Panc1 (cell line): Measurements from ENCODE around the gene WNT2.

Experiments
- POLR2AphosphoS5 ChIP-seq: IDR thresholded peaks from 2 replicates; pipeline ENCODE4 v1.6.1; 2012; ENCODE audit warnings: mild to moderate bottlenecking, low read depth, low read length, moderate library complexity
- SIN3A ChIP-seq: IDR thresholded peaks from 2 replicates; pipeline ENCODE4 v1.6.1; 2012; ENCODE audit warnings: low read depth, mild to moderate bottlenecking, low read length, moderate library complexity, borderline replicate concordance; ENCODE audit not compliant: insufficient read depth
- TCF7L2 ChIP-seq: IDR thresholded peaks from 2 replicates; pipeline ENCODE4 v1.6.1; 2011; ENCODE audit warnings: mild to moderate bottlenecking, low read depth, low read length, inconsistent platforms
- TF ChIP-seq, protein P1 (sequence below): fragments of 450-650 bp; IDR thresholded peaks from 2 replicates; pipeline ENCODE4 v1.5.1; 2017; ENCODE audit warnings: mild to moderate bottlenecking
- TF ChIP-seq, protein P2 (sequence below), 2 experiments: IDR thresholded peaks; 2 replicates each; pipeline ENCODE4 v1.6.1; 2011 to 2012; ENCODE audit warnings: low read depth in 2 of 2, control low read depth in 1 of 2, low read length in 1 of 2, mild to moderate bottlenecking in 1 of 2, moderate library complexity in 1 of 2; ENCODE audit not compliant: insufficient read depth in 1 of 2

DNA sequence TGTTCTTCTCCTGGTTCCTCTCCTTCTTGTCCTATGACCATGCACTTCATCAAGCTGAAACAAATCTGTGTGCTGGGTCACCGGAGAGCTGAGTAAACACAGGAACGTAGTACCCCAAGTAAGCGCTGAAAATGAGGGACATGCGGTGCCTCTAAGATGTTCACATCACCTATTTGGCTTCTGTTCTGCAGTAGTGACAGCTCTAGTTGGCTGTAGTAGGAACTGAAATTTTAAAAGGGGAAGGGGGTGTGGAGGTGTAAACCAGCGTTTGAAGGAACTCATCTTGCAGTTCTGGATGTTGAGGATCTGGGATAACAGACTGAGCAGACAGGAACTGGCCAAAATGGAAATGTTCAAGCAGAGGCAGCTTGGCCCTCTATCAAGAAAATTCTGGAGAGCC, 85.2 kb downstream of the WNT2 start:
- no peak for TF ChIP-seq TCF7L2
- TF ChIP-seq, protein P1, sequence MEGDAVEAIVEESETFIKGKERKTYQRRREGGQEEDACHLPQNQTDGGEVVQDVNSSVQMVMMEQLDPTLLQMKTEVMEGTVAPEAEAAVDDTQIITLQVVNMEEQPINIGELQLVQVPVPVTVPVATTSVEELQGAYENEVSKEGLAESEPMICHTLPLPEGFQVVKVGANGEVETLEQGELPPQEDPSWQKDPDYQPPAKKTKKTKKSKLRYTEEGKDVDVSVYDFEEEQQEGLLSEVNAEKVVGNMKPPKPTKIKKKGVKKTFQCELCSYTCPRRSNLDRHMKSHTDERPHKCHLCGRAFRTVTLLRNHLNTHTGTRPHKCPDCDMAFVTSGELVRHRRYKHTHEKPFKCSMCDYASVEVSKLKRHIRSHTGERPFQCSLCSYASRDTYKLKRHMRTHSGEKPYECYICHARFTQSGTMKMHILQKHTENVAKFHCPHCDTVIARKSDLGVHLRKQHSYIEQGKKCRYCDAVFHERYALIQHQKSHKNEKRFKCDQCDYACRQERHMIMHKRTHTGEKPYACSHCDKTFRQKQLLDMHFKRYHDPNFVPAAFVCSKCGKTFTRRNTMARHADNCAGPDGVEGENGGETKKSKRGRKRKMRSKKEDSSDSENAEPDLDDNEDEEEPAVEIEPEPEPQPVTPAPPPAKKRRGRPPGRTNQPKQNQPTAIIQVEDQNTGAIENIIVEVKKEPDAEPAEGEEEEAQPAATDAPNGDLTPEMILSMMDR = no peak
- TF ChIP-seq, protein P2, sequence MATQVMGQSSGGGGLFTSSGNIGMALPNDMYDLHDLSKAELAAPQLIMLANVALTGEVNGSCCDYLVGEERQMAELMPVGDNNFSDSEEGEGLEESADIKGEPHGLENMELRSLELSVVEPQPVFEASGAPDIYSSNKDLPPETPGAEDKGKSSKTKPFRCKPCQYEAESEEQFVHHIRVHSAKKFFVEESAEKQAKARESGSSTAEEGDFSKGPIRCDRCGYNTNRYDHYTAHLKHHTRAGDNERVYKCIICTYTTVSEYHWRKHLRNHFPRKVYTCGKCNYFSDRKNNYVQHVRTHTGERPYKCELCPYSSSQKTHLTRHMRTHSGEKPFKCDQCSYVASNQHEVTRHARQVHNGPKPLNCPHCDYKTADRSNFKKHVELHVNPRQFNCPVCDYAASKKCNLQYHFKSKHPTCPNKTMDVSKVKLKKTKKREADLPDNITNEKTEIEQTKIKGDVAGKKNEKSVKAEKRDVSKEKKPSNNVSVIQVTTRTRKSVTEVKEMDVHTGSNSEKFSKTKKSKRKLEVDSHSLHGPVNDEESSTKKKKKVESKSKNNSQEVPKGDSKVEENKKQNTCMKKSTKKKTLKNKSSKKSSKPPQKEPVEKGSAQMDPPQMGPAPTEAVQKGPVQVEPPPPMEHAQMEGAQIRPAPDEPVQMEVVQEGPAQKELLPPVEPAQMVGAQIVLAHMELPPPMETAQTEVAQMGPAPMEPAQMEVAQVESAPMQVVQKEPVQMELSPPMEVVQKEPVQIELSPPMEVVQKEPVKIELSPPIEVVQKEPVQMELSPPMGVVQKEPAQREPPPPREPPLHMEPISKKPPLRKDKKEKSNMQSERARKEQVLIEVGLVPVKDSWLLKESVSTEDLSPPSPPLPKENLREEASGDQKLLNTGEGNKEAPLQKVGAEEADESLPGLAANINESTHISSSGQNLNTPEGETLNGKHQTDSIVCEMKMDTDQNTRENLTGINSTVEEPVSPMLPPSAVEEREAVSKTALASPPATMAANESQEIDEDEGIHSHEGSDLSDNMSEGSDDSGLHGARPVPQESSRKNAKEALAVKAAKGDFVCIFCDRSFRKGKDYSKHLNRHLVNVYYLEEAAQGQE (IDR thresholded peaks at IDR 0.05; ENCODE audit: insufficient read depth in 1 of 2, low read depth in 2 of 2, low read length in 1 of 2) = no peak
- no peak for TF ChIP-seq POLR2AphosphoS5
- TF ChIP-seq SIN3A = no peak
